T-helper 2 cell treated with Interferon-gamma antibody and Interleukin-4, amounts not matched to agents 100 ng/mL and 5 ng/mL, for 36 hours (primary cell): ENCODE results near the gene BOK. TPM values are rescaled to one million over a fixed set of nuclear protein-coding genes. Genes with fewer than 3 reads are reported as not detected.
"Not testable (repeated sequence)": the region's sequence is repeated elsewhere in the genome, so short reads cannot be mapped to it uniquely, and the experiment has no call there.

ENCODE experiments used
- intact Hi-C: fragments of 100-400 bp; cut with micrococcal nuclease; formaldehyde crosslinking; loops from one replicate; pipeline ENCODE4 v1.15.1; 2023
- total RNA-seq: library from RNA; stranded (reverse); gene quantifications from 2 replicates; pipeline ENCODE4 v1.2.3, GENCODE V29; 2022

The BOK gene
- total RNA-seq = 0.05 TPM in 1 of 2 replicates, not detected in the other

GRCh38 chr2:241558532-241559322, at the start of gene BOK:
Gene BOK (plus strand): TSS chr2:241558745. CDS start chr2:241559484, 739 bp downstream.
- intact Hi-C loops = no loop called here

GRCh38 chr2:241509155-241509784, 49.3 kb upstream of the BOK start:
- intact Hi-C loops = loop anchor here (2.0 kb wide), 3 partner anchors 32 to 128 kb away; partner anchors contain the start of genes ATG4B and THAP4

GRCh38 chr2:241511091-241511741, 47.3 kb upstream of the BOK start:
- intact Hi-C loops = no loop called here

- intact Hi-C loops = no loop called here
These were observed 44.0 kb upstream of the BOK start for GRCh38 chr2:241514553-241514952.

GRCh38 chr2:241514986-241515737, 43.4 kb upstream of the BOK start:
- intact Hi-C loops = no loop called here

GRCh38 chr2:241516520-241516965, 42.0 kb upstream of the BOK start:
- intact Hi-C loops = no loop called here

- intact Hi-C loops = no loop called here
These were observed 41.2 kb upstream of the BOK start for GRCh38 chr2:241517297-241517696.

- intact Hi-C loops = no loop called here
These were observed 38.9 kb upstream of the BOK start for GRCh38 chr2:241519669-241520068.

- intact Hi-C loops = no loop called here
These were observed 36.1 kb upstream of the BOK start for GRCh38 chr2:241522477-241522876.

GRCh38 chr2:241525818-241526780, 32.4 kb upstream of the BOK start:
- intact Hi-C loops = not testable (repeated sequence)

- intact Hi-C loops = no loop called here
These were observed 28.0 kb upstream of the BOK start for GRCh38 chr2:241530571-241530970.

GRCh38 chr2:241531161-241531722, 27.3 kb upstream of the BOK start:
- intact Hi-C loops = no loop called here

GRCh38 chr2:241532168-241532567, 26.4 kb upstream of the BOK start:
- intact Hi-C loops = no loop called here

GRCh38 chr2:241532733-241533601, 25.6 kb upstream of the BOK start:
- intact Hi-C loops = no loop called here

- intact Hi-C loops = no loop called here
These were observed 24.3 kb upstream of the BOK start for GRCh38 chr2:241534293-241534692.

- intact Hi-C loops = no loop called here
These were observed 23.7 kb upstream of the BOK start for GRCh38 chr2:241534701-241535375.

GRCh38 chr2:241535871-241536655, 22.5 kb upstream of the BOK start:
- intact Hi-C loops = no loop called here
